Measurements from ENCODE around the gene PAK6. TPM values are rescaled to one million over a fixed set of nuclear protein-coding genes. Genes with fewer than 3 reads are reported as not detected.

The PAK6 gene
- total RNA-seq (2014; rRNA removed): 30.4 TPM in 2 replicates
- Bru-seq, nascent RNA: percentile 41 among the genes with signal in this experiment
- percentile 79 among the genes with signal in this experiment for BruChase-seq, experiment 1, labeled RNA remaining after a 6-hour chase
- percentile 68 among the genes with signal in this experiment for BruChase-seq, experiment 2, labeled RNA remaining after a 2-hour chase
- long read RNA-seq, partial matches to known transcripts: 6 of 22 reads
- long read RNA-seq, other reads (novel, unspliced or antisense): 15 of 22 reads

- peak within 1 kb of the TSS; percentile 34 for H3K27ac ChIP-seq (ENCODE audit: low read length)
- no peaks in the 10 kb centered on the region for H4K20me1 ChIP-seq (ENCODE audit: low read length)
- no peaks in the 10 kb centered on the region for H3K27me3 ChIP-seq (ENCODE audit: low read length)
- H3K4me1 ChIP-seq (ENCODE audit: insufficient read depth, low read length): peaks cover 32% of the 10 kb centered on the region
- H3K9me3 ChIP-seq (ENCODE audit: low read length): no peaks in the 10 kb centered on the region
- ChIA-PET CTCF (interaction anchor here (0.6 to 1.9 kb wide), 9 partner anchors 11 to 184 kb away, joined by 3 to 16 read pairs (median 7); no protein-coding TSS in a partner anchor), POLR2A (ENCODE audit: unreplicated experiment) (interaction anchor here (0.5 to 1.1 kb wide), 5 partner anchors 11 to 456 kb away, joined by 3 to 7 read pairs (median 4); partner anchors contain the start of gene FSIP1)
- TSS peak; percentile 27 for BruUV-seq (replicated peaks)
- peak within 1 kb of the TSS; percentile 93 for H3K4me2 ChIP-seq (ENCODE audit: low read length)
- no peaks in the 10 kb centered on the region for H3K9me2 ChIP-seq (replicated peaks; ENCODE audit: low read length)
- H3K4me3 ChIP-seq (ENCODE audit: low read length): peak within 1 kb of the TSS; percentile 67
- no peaks in the 10 kb centered on the region for H3K79me2 ChIP-seq (ENCODE audit: low read length)
- TF ChIP-seq EZH2 (IDR thresholded peaks at IDR 0.05; ENCODE audit: low read length, unreplicated experiment) (no peak), EZH2phosphoT487 (IDR thresholded peaks at IDR 0.05; ENCODE audit: borderline replicate concordance, low read length) (peak; percentile 62)
- peak within 1 kb of the TSS; percentile 87 for H2AFZ ChIP-seq (ENCODE audit: low read length)
- peaks cover 5% of the 10 kb centered on the region for H3F3A ChIP-seq (ENCODE audit: low read length, unreplicated experiment)
- peak; percentile 91 for ATAC-seq
- peak within 1 kb of the TSS; percentile 54; the same call in 1 of the 2 replicates for H3K9ac ChIP-seq (ENCODE audit: low read length)
- no peaks in the 10 kb centered on the region for H3K36me3 ChIP-seq (ENCODE audit: low read depth, low read length)
- intact Hi-C loops (cut with micrococcal nuclease): loop anchor here (5.0 kb wide), 1 partner anchor 34 kb away; no protein-coding TSS in a partner anchor
- peak; percentile 93 for DNase-seq
Measured at GRCh38 chr15:40238532-40239403, at the start of gene PAK6. TSS of gene PAK6 (plus strand) at chr15:40239063. CDS start at chr15:40264786, 25,723 bp downstream.

GRCh38 chr15:40190591-40190990 is 48.3 kb upstream of the PAK6 start:
- intact Hi-C loops (cut with micrococcal nuclease): loop anchor here (1.0 kb wide), 1 partner anchor 81 kb away; no protein-coding TSS in a partner anchor
- no peaks in the 10 kb centered on the region for H3K9me2 ChIP-seq (replicated peaks; ENCODE audit: low read length)
- BruUV-seq (replicated peaks): no TSS peak
- no peaks in the 10 kb centered on the region for H3K27me3 ChIP-seq (ENCODE audit: low read length)
- H2AFZ ChIP-seq (ENCODE audit: low read length): no peak overlapping the region
- no peak for TF ChIP-seq CTCF (conservative IDR thresholded peaks at IDR 0.05; ENCODE audit: low read depth, low read length)
- TF ChIP-seq EZH2 (IDR thresholded peaks at IDR 0.05; ENCODE audit: low read length, unreplicated experiment): no peak
- TF ChIP-seq EZH2phosphoT487 (IDR thresholded peaks at IDR 0.05; ENCODE audit: borderline replicate concordance, low read length): no peak
- peaks cover 44% of the 10 kb centered on the region; the same call in 1 of the 2 replicates for H3K79me2 ChIP-seq (ENCODE audit: low read length)
- peak overlapping the region; percentile 21; the same call in 1 of the 2 replicates for H3K27ac ChIP-seq (ENCODE audit: low read length)
- peaks cover 58% of the 10 kb centered on the region for H3K36me3 ChIP-seq (ENCODE audit: low read depth, low read length)
- ChIA-PET CTCF (no interaction called here), POLR2A (ENCODE audit: unreplicated experiment) (no interaction called here)
- H3K4me3 ChIP-seq (ENCODE audit: low read length): no peak overlapping the region
- DNase-seq: peak; percentile 71
- peak; percentile 98 for ATAC-seq
- H4K20me1 ChIP-seq (ENCODE audit: low read length): no peaks in the 10 kb centered on the region
- H3K4me2 ChIP-seq (ENCODE audit: low read length): no peak overlapping the region
- H3K9me3 ChIP-seq (ENCODE audit: low read length): no peaks in the 10 kb centered on the region
- no peak overlapping the region for H3K9ac ChIP-seq (ENCODE audit: low read length)
- H3F3A ChIP-seq (ENCODE audit: low read length, unreplicated experiment): peaks cover 8% of the 10 kb centered on the region
- H3K4me1 ChIP-seq (ENCODE audit: insufficient read depth, low read length): peaks cover 10% of the 10 kb centered on the region

- H3K9ac ChIP-seq (ENCODE audit: low read length): no peak overlapping the region
- H2AFZ ChIP-seq (ENCODE audit: low read length): no peak overlapping the region
- intact Hi-C loops (cut with micrococcal nuclease): no loop called here
- peaks cover 66% of the 10 kb centered on the region for H3K36me3 ChIP-seq (ENCODE audit: low read depth, low read length)
- H3K4me1 ChIP-seq (ENCODE audit: insufficient read depth, low read length): peaks cover 10% of the 10 kb centered on the region
- peaks cover 44% of the 10 kb centered on the region; the same call in 1 of the 2 replicates for H3K79me2 ChIP-seq (ENCODE audit: low read length)
- no peaks in the 10 kb centered on the region for H3K27me3 ChIP-seq (ENCODE audit: low read length)
- peaks cover 8% of the 10 kb centered on the region for H3F3A ChIP-seq (ENCODE audit: low read length, unreplicated experiment)
- ATAC-seq (no peak), DNase-seq (no peak)
- TF ChIP-seq EZH2 (IDR thresholded peaks at IDR 0.05; ENCODE audit: low read length, unreplicated experiment) (no peak), EZH2phosphoT487 (IDR thresholded peaks at IDR 0.05; ENCODE audit: borderline replicate concordance, low read length) (no peak), CTCF (conservative IDR thresholded peaks at IDR 0.05; ENCODE audit: low read depth, low read length) (no peak)
- no peaks in the 10 kb centered on the region for H3K9me2 ChIP-seq (replicated peaks; ENCODE audit: low read length)
- no peaks in the 10 kb centered on the region for H4K20me1 ChIP-seq (ENCODE audit: low read length)
- H3K9me3 ChIP-seq (ENCODE audit: low read length): no peaks in the 10 kb centered on the region
- H3K4me3 ChIP-seq (ENCODE audit: low read length): no peak overlapping the region
- ChIA-PET CTCF (interaction anchor here (1.1 kb wide), 1 partner anchor 147 kb away, joined by 5 read pairs; no protein-coding TSS in a partner anchor), POLR2A (ENCODE audit: unreplicated experiment) (interaction anchor here (0.6 kb wide), 1 partner anchor 45 kb away, joined by 5 read pairs; no protein-coding TSS in a partner anchor)
- no peak overlapping the region for H3K27ac ChIP-seq (ENCODE audit: low read length)
- H3K4me2 ChIP-seq (ENCODE audit: low read length): no peak overlapping the region
- BruUV-seq (replicated peaks): no TSS peak
Measured at GRCh38 chr15:40192942-40193341, 45.9 kb upstream of the PAK6 start.
